Pancreas (tissue), 10 donors: ENCODE data around the gene RPS15A. TPM values are rescaled to one million over a fixed set of nuclear protein-coding genes. Genes with fewer than 3 reads are reported as not detected.

Experiments
- ATAC-seq, 4 donors: fragments of 200-7000 bp; cut with Tn5 transposase; one replicate each; pipeline versions ENCODE4 v1.8.0 to v1.9.1; 2020; ENCODE audit warnings: mild to moderate bottlenecking in 4 of 4, moderate library complexity in 4 of 4
- DNase-seq, 6 donors: peaks; one replicate each; pipeline ENCODE4 v3.0.0-alpha.2; 2020
- FAIRE-seq: peaks from 2 replicates; lab custom pipeline; 2012; peaks lifted over from hg19 to GRCh38; lab: Jason Lieb, UNC
- H3K27ac ChIP-seq, 4 donors: fragments of 200-600 bp; sonication (generic); 1 replicate in 3 of 4; 2 replicates in 1 of 4; pipeline versions ENCODE4 v1.5.0 to v1.8.0; 2020
- H3K27me3 ChIP-seq, 4 donors: fragments of 200-600 bp; one replicate each; pipeline ENCODE4 v1.8.0; 2021
- H3K36me3 ChIP-seq, 3 donors: fragments of 200-600 bp; sonication (generic) in 1 of 3; one replicate each; pipeline versions ENCODE4 v1.5.0 to v1.8.0; 2020 to 2021
- H3K4me1 ChIP-seq, 3 donors: fragments of 200-600 bp; one replicate each; pipeline ENCODE4 v1.8.0; 2021
- H3K4me3 ChIP-seq, 4 donors: fragments of 200-600 bp; sonication (generic) in 2 of 4; one replicate each; pipeline versions ENCODE4 v1.5.0 to v1.8.0; 2020 to 2021
- H3K9me3 ChIP-seq, 4 donors: fragments of 200-600 bp; one replicate each; pipeline ENCODE4 v1.8.0; 2021
- WGBS, 2 donors: extraction: QIAGEN DNeasy Blood & Tissue Kit; methylation state at CpG; one replicate each; pipeline ENCODE4 v1.1.7; 2013; 5-methylcytosine and 5-hydroxymethylcytosine counted together
- intact Hi-C, 3 donors: fragments of 100-400 bp; cut with DNase I; formaldehyde crosslinking; loops; one replicate each; pipeline versions ENCODE4 v1.11.1 to v1.14.2; 2022
- polyA plus RNA-seq, 2 donors: library from polyadenylated mRNA; stranded (reverse); fragments of 200-250 nt; gene quantifications; one replicate each; pipeline ENCODE4 v1.2.3, GENCODE V29; 2013
- total RNA-seq, 6 donors: library from RNA; stranded (reverse); fragmentation: NEBNext Ultra II Directional in 4 of 6; extraction: Animal tissue kit (Norgen Biotek cat#: 25700) in 4 of 6; gene quantifications; one replicate each; pipeline versions ENCODE4 v1.2.1 to v1.2.4, GENCODE V29; 2021 to 2023
- TF ChIP-seq, protein P1 (sequence below), 4 donors: fragments of 200-600 bp; sonication (generic) in 3 of 4; IDR thresholded peaks; one replicate each; pipeline versions ENCODE4 v1.5.0 to v1.8.0; 2021; ENCODE audit warnings: antibody characterized with exemption in 4 of 4
- donor health status: healthy with polysubstance abuse.
- donor health status: DM: no; HTN: no; CAD: no; lungs with moderate emphysema.
- donor health status: DM: no; HTN: no; CAD: no.
- donor health status: control.
- donor health status: control.
- donor health status: Bipolar disorder and iron deficiency.
- donor health status: DM: yes; HTN: yes; CAD: no.
- donor health status: DM: no; HTN: no; CAD: no.
- donor health status: DM: no; HTN: no; CAD: no.
- donor health status: DM: yes; HTN: yes; CAD: no.

Gene RPS15A
- total and polyA plus RNA-seq, 8 donors = 521 to 1,808 (median 818) TPM

DNA sequence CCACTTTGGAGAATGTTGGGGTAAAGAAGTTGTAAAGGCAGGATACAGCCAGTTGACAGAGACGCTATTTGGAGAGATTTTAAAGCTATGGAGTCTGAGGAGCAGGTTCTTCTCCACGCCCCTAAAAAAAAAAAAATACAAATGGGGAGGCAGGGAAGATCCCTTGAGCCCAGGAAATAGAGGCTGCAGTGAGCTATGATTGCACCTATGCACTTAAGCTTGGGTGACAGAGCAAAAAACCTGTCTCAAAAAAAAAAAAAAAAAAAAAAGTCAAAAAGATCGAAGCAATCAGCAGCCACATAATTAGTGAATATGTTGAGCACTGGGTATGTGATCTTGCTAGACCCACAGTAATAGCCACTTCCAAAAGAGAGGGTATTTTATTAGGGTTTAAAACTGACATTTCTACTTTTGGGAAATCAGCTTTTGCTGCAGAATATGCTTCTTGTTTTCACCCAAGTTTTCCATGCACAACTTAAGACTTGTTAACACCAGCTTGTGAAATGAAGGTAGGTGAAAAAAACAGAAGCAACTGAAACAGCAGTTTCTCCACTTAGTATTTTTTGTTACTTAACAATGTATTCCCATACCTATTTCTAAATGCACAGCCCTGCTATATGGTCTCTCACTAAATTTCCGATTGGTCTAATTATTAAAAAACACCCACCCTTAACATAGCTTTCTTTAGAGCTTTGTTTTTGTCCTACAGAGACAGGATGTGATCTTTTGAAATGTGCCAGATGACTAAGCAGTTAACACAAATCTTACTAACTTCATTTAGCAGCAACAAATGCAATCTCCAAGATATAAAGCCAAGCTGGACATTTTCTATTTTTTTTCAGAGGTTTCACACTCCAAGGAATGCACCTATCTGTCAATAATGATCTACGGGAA, 13.7 kb upstream of the RPS15A start:
- H3K36me3 ChIP-seq = peaks cover 0 to 4% (median 4%) of the 10 kb centered on the region in 3 donors
- TF ChIP-seq, protein P1, sequence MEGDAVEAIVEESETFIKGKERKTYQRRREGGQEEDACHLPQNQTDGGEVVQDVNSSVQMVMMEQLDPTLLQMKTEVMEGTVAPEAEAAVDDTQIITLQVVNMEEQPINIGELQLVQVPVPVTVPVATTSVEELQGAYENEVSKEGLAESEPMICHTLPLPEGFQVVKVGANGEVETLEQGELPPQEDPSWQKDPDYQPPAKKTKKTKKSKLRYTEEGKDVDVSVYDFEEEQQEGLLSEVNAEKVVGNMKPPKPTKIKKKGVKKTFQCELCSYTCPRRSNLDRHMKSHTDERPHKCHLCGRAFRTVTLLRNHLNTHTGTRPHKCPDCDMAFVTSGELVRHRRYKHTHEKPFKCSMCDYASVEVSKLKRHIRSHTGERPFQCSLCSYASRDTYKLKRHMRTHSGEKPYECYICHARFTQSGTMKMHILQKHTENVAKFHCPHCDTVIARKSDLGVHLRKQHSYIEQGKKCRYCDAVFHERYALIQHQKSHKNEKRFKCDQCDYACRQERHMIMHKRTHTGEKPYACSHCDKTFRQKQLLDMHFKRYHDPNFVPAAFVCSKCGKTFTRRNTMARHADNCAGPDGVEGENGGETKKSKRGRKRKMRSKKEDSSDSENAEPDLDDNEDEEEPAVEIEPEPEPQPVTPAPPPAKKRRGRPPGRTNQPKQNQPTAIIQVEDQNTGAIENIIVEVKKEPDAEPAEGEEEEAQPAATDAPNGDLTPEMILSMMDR (IDR thresholded peaks at IDR 0.05) = no peak
- DNase-seq (no peak), ATAC-seq (no peak), FAIRE-seq (no peak)
- no peaks in the 10 kb centered on the region for H3K27me3 ChIP-seq
- WGBS, 2 donors = 72 to 85% methylated on average over 5 of the region's 5 CpGs
- H3K4me3 ChIP-seq = no peak overlapping the region
- no peak overlapping the region for H3K27ac ChIP-seq
- H3K4me1 ChIP-seq = peaks cover 4 to 18% (median 7%) of the 10 kb centered on the region in 3 donors
- intact Hi-C loops = no loop called here
- H3K9me3 ChIP-seq = no peaks in the 10 kb centered on the region

DNA sequence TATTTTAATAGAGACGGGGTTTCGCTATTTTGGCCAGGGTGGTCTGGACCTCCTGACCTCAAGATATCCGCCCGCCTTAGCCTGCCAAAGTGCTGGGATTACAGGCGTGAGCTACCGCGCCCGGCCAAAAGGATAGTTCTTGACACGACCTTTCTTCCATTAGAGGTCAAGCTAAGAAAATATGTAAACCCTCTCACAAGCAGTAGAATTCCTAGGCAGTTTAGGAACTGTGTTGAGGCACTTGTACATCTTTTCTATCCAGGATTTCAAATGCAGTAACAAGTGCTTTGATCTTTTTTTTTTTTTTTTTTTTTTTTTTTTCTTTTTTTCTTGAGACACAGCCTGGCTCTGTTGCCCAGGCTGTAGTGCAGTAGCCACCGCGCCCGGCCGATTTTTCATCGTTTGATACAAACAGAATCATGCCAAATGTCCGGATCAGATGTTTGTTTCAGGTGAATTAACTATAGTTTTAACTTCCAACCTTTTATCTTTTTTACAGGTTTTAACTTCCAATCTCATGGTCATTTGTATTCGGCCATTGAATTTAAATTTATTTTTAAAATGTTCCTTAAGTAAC, 12.7 kb upstream of the RPS15A start:
- TF ChIP-seq, protein P1 (IDR thresholded peaks at IDR 0.05) = no peak
- no peak overlapping the region for H3K4me3 ChIP-seq
- DNase-seq (no peak), ATAC-seq (no peak), FAIRE-seq (no peak)
- H3K4me1 ChIP-seq = peaks cover 4 to 23% (median 7%) of the 10 kb centered on the region in 3 donors
- no peaks in the 10 kb centered on the region for H3K9me3 ChIP-seq
- H3K27ac ChIP-seq = no peak overlapping the region
- H3K27me3 ChIP-seq = no peaks in the 10 kb centered on the region
- intact Hi-C loops = no loop called here
- WGBS, 2 donors = 85 to 92% methylated on average over 16 of the region's 16 CpGs
- H3K36me3 ChIP-seq = no peaks in the 10 kb centered on the region

DNA sequence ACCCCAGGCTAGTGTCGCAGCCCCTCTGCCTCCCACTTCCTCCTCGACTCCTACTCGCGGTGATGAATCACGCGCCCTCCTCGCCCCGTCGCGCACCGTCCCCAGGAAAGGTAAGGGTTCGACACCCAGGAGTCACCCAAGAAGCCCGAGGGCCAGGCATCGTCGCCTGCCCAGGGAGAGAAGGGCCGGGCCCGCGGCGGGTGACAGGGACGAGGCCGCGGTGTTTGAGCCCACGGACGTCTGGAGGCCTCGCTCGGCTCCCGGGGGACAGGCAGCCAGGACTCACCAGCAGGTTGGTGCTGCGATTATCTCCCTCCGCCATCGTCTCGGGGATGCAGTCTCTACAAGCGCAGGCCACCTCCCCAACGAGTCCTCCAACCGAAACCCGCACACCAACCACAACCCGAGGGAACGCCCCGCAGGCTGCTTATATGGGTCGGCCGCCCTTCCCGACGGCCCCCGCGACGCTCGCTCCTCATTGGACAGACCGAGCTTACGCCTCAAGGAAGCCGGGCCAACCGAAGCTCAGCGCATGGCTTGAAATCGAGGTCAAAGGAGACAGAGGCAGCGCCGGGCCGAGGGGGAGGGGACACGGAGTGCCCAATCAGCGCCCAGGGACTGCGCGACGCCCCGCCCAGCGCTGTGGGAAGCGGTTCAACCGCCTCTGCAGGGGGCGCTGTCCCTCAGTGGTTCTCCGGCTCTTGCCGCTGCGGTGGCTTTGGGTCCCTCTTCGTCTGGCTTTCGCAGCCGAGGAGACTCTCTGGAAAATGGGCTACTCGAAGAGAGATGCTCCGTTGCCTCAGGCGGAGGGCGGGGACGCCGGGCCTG, 11.2 kb upstream of the RPS15A start, which contains the start of gene ARL6IP1:
ARL6IP1 (minus strand) TSS at position 405 of the 828 bp plus-strand sequence; CDS start at position 322, 83 bp downstream.
- ATAC-seq = peak; percentile 96 to 99 (median 97)
- no peaks in the 10 kb centered on the region for H3K36me3 ChIP-seq
- WGBS, 2 donors = 0% methylated on average over 77 of the region's 77 CpGs
- H3K27ac ChIP-seq = peak within 1 kb of the TSS; percentile 63 to 82 (median 81)
- intact Hi-C loops = no loop called here
- no peaks in the 10 kb centered on the region for H3K27me3 ChIP-seq
- peak; percentile 97 to 100 (median 99) for DNase-seq
- H3K4me1 ChIP-seq = peaks cover 7 to 34% (median 9%) of the 10 kb centered on the region in 3 donors
- TF ChIP-seq, protein P1 (IDR thresholded peaks at IDR 0.05) = peak; percentile 90 to 94 (median 92)
- no peaks in the 10 kb centered on the region for H3K9me3 ChIP-seq
- H3K4me3 ChIP-seq = peak within 1 kb of the TSS; percentile 65 to 92 (median 73)
- peak; percentile 98 for FAIRE-seq

DNA sequence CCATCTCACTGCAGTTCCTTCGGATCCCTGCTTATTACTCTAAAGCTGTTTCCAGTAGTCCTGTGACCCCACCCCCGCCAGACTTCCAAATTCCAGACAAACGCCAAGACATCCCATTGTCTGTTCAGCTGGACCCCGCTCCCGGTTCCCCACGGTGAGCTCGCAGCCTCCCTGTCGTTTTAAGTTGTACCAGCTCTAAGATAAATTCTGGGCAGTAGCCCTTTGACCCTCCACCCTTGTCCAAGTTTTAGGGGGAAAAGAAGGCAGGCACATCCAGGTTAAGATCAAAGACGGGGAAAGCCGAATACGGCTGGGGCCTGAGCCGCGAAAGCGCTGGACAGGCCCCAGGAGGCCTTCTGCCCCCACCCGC, 10.6 kb upstream of the RPS15A start:
- FAIRE-seq = no peak
- WGBS, 2 donors = 0% methylated on average over 15 of the region's 15 CpGs
- intact Hi-C loops = no loop called here
- Histone ChIP-seq H3K27ac (peak overlapping the region; percentile 63 to 82 (median 81)), H3K27me3 (no peaks in the 10 kb centered on the region), H3K36me3 (no peaks in the 10 kb centered on the region), H3K4me3 (peak overlapping the region; percentile 65 to 92 (median 73)), H3K9me3 (no peaks in the 10 kb centered on the region), H3K4me1 (peaks cover 7 to 40% (median 13%) of the 10 kb centered on the region in 3 donors)
- peak in 2 of 4 donors; percentile 0 for ATAC-seq
- TF ChIP-seq, protein P1 (IDR thresholded peaks at IDR 0.05) = no peak
- DNase-seq = no peak
